ENCODE data around the gene KCNN1. TPM values are rescaled to one million over a fixed set of nuclear protein-coding genes. Genes with fewer than 3 reads are reported as not detected.
A peak's percentile ranks its signal among the peaks of the same experiment; 100 is the strongest.

Gene KCNN1
- total RNA-seq, 1 donor from 2014 or later: 1.5 TPM

DNA sequence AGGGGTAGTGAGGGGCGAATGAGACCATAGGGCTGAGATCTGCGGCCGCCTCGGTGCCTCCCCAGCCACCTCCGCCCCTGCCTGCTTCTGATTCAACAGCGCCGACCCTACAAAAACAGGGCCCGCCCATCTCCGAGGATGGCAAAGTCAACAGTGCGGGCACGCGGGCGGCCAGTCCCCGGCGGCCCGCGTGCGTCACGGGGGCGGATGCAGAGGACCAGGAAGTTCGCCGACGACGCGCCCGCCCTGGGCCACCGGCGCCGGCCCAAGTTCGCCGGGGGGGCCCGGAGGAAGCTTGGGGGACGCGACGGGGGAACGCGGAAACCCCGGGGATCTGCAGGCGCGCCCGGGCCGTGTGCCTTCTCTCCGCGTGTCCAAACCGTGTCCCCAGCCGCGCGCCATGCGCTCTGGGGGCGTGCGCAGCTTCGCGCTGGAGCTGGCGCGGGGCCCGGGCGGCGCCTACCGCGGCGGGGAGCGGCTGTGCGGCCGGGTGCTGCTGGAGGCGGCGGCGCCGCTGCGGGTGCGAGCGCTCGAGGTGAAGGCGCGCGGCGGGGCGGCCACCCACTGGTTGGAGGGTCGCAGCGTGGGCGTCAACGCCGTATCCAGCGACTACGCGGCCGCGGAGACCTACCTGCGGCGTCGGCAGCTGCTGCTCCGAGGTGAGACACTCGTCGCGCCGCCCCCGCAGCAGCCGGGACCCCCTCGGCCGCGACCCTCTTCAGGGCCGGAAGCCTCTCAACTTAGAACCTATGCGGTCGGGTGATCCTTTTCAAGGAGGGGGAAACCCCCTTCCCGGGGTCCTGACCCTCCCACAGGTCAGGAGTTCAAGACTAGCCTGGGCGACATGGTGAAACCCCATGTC lies 34.2 kb downstream of the KCNN1 start:
- peak overlapping the region; percentile 57 for H3K4me3 Mint-ChIP-seq (ENCODE audit: unreplicated experiment)
- peak overlapping the region; percentile 6 for H3K27ac ChIP-seq (ENCODE audit: low read depth, low read length)

DNA sequence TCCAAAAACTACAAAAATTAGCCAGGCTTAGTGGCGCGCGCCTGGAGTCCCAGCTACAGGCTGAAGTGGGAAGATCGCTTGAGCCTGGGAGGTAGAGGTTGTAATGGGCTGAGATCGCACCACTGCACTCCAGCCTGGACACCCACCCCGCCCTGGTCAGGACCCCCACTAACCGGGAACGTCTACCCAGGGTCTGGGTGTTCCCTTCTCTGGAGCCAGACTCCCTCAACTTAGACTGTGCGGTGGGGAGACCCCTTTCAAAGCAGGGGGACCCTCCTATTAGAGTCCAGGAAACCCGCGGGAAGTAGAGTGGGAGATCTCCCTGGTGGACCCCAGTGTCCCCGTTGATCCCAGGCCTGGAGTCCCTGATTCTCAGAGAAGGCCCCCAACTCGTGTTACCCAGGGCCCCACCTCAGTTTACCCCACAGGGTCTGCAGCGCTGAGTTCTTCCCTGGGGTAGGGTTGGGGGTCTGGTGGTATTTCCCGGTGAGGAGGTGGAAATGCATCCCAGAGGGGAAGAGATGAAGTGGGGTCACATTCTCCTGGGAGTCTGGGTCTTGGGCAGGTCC lies 35.0 kb downstream of the KCNN1 start:
- peaks cover 4% of the 10 kb centered on the region for H3K27me3 Mint-ChIP-seq (ENCODE audit: low read depth, unreplicated experiment)
- no peaks in the 10 kb centered on the region for H3K9me3 ChIP-seq (ENCODE audit: insufficient read depth, low read depth, low read length)
- DNase-seq (ENCODE audit: low read depth) (no peak), FAIRE-seq (no peak)
- peaks cover 8% of the 10 kb centered on the region for H3K79me2 ChIP-seq (ENCODE audit: insufficient read depth, low read length)
- TF ChIP-seq, protein P1, sequence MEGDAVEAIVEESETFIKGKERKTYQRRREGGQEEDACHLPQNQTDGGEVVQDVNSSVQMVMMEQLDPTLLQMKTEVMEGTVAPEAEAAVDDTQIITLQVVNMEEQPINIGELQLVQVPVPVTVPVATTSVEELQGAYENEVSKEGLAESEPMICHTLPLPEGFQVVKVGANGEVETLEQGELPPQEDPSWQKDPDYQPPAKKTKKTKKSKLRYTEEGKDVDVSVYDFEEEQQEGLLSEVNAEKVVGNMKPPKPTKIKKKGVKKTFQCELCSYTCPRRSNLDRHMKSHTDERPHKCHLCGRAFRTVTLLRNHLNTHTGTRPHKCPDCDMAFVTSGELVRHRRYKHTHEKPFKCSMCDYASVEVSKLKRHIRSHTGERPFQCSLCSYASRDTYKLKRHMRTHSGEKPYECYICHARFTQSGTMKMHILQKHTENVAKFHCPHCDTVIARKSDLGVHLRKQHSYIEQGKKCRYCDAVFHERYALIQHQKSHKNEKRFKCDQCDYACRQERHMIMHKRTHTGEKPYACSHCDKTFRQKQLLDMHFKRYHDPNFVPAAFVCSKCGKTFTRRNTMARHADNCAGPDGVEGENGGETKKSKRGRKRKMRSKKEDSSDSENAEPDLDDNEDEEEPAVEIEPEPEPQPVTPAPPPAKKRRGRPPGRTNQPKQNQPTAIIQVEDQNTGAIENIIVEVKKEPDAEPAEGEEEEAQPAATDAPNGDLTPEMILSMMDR (IDR thresholded peaks at IDR 0.05; ENCODE audit: insufficient read depth, low read depth, low read length): no peak
- no peak for TF ChIP-seq EZH2 (IDR thresholded peaks at IDR 0.05; ENCODE audit: insufficient read depth, low read length)
- H3K27ac ChIP-seq (ENCODE audit: low read depth, low read length): no peak overlapping the region
- peak overlapping the region; percentile 57 for H3K4me3 Mint-ChIP-seq (ENCODE audit: unreplicated experiment)
- H3K36me3 Mint-ChIP-seq (ENCODE audit: low read depth, unreplicated experiment): no peaks in the 10 kb centered on the region
- H2AFZ ChIP-seq (ENCODE audit: low read depth, low read length): peak overlapping the region; percentile 87
- peak overlapping the region; percentile 72 for H3K9ac ChIP-seq (ENCODE audit: low read length)
- peaks cover 4% of the 10 kb centered on the region for H4K20me1 ChIP-seq (ENCODE audit: insufficient read depth, low read length)
- H3K4me2 ChIP-seq (ENCODE audit: low read length): peak overlapping the region; percentile 87
- no peaks in the 10 kb centered on the region for H3K4me1 Mint-ChIP-seq (ENCODE audit: low read depth, unreplicated experiment)
- no peaks in the 10 kb centered on the region for H3K36me3 ChIP-seq (ENCODE audit: insufficient read depth, low read length)
- no peaks in the 10 kb centered on the region for H3K27me3 ChIP-seq (ENCODE audit: insufficient read depth, low read length)
- peaks cover 6% of the 10 kb centered on the region for H3K4me1 ChIP-seq (ENCODE audit: insufficient read depth, low read length)
- no peak overlapping the region for H3K27ac Mint-ChIP-seq (ENCODE audit: unreplicated experiment)
- peak overlapping the region; percentile 66 for H3K4me3 ChIP-seq (ENCODE audit: insufficient read depth, low read depth, low read length)
- no peaks in the 10 kb centered on the region for H3K9me3 Mint-ChIP-seq (ENCODE audit: unreplicated experiment)

More for the DNA sequence above, 34.2 kb downstream of the KCNN1 start:
- Histone ChIP-seq H3K9me3 (ENCODE audit: insufficient read depth, low read depth, low read length) (no peaks in the 10 kb centered on the region), H3K4me3 (ENCODE audit: insufficient read depth, low read depth, low read length) (peak overlapping the region; percentile 66), H4K20me1 (ENCODE audit: insufficient read depth, low read length) (peaks cover 4% of the 10 kb centered on the region), H3K4me2 (ENCODE audit: low read length) (peak overlapping the region; percentile 87), H3K4me1 (ENCODE audit: insufficient read depth, low read length) (peaks cover 5% of the 10 kb centered on the region), H3K9ac (ENCODE audit: low read length) (peak overlapping the region; percentile 72), H3K27me3 (ENCODE audit: insufficient read depth, low read length) (no peaks in the 10 kb centered on the region), H3K36me3 (ENCODE audit: insufficient read depth, low read length) (no peaks in the 10 kb centered on the region), H2AFZ (ENCODE audit: low read depth, low read length) (peak overlapping the region; percentile 87), H3K79me2 (ENCODE audit: insufficient read depth, low read length) (peaks cover 8% of the 10 kb centered on the region)
- FAIRE-seq (no peak), DNase-seq (ENCODE audit: low read depth) (peak; percentile 60)
- H3K27ac Mint-ChIP-seq (ENCODE audit: unreplicated experiment): no peak overlapping the region
- no peaks in the 10 kb centered on the region for H3K4me1 Mint-ChIP-seq (ENCODE audit: low read depth, unreplicated experiment)
- peaks cover 4% of the 10 kb centered on the region for H3K27me3 Mint-ChIP-seq (ENCODE audit: low read depth, unreplicated experiment)
- TF ChIP-seq, protein P1 (IDR thresholded peaks at IDR 0.05; ENCODE audit: insufficient read depth, low read depth, low read length): no peak
- TF ChIP-seq EZH2 (IDR thresholded peaks at IDR 0.05; ENCODE audit: insufficient read depth, low read length): no peak
- H3K36me3 Mint-ChIP-seq (ENCODE audit: low read depth, unreplicated experiment): no peaks in the 10 kb centered on the region
- H3K9me3 Mint-ChIP-seq (ENCODE audit: unreplicated experiment): no peaks in the 10 kb centered on the region
